GM19035 (cell line): ENCODE measurements around the gene ZNF439.
"Not testable (repeated sequence)": the region's sequence is repeated elsewhere in the genome, so short reads cannot be mapped to it uniquely, and the experiment has no call there.

Source experiments
- ATAC-seq: cut with Tn5 transposase; IDR thresholded peaks from one replicate; pipeline ENCODE4 v1.9.1; 2021; ENCODE audit not compliant: unreplicated experiment

Gene ZNF439

DNA sequence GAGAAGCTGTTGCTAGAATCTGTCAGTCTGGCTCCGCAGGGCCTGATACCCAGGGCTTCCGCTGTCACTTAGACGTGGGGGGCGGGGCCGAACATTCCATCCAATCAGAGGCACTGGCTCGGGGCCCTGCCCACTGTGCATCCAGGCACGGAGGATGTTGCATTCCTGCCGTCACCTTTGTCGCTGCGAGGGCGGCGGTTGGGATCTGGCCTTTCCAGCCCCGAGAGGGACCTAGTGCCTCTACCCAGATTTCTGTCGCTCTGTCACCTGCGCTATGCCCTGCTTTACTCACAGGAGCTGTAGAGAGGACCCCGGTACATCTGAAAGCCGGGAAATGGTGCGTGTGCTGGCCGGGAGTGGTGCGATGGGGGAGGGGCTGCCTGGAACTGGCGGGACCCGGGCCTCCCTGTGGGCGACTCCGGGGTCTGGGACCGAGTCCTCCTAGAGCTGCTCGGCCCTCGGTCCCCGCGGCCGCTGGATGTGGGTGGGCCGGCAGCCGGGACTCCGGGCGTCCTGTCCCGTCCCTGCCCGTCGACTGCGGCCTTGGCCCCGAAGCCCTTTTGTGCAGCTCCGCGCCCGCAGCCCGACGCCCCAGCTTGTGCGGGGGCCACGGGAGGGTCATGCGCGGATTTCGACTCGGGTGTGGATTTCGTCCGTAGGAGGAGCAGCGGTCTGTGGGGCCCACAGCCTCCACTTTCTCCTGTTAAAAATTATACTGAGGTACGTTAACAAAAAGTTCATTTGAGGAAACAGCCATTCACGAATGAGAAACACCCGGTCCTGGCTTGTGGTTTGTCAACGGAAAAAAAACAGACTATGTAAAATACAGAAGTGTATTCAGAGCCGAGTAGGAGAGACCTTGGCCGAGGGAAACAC is at the start of gene ZNF439:
Gene ZNF439 (plus strand): TSS at position 133 of the 876 bp plus-strand sequence. CDS start 142 bp downstream, at position 275.
- ATAC-seq = no peak

GRCh38 chr19:11806354-11807098 is 42.0 kb upstream of the ZNF439 start:
- ATAC-seq = no peak

DNA sequence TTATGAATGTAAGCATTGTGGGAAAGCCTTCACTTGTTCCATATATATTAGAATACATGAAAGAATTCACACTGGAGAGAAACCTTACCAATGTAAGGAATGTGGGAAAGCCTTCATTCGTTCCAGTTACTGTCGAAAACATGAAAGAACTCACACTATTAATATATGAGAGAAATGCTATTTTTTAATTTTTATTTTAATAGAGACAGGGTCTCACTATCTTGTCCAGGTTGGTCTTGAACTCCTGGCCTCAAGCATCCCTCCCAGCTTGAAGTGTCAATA is 41.5 kb upstream of the ZNF439 start:
- no peak for ATAC-seq

GRCh38 chr19:11813703-11814028 is 34.9 kb upstream of the ZNF439 start:
- no peak for ATAC-seq

DNA sequence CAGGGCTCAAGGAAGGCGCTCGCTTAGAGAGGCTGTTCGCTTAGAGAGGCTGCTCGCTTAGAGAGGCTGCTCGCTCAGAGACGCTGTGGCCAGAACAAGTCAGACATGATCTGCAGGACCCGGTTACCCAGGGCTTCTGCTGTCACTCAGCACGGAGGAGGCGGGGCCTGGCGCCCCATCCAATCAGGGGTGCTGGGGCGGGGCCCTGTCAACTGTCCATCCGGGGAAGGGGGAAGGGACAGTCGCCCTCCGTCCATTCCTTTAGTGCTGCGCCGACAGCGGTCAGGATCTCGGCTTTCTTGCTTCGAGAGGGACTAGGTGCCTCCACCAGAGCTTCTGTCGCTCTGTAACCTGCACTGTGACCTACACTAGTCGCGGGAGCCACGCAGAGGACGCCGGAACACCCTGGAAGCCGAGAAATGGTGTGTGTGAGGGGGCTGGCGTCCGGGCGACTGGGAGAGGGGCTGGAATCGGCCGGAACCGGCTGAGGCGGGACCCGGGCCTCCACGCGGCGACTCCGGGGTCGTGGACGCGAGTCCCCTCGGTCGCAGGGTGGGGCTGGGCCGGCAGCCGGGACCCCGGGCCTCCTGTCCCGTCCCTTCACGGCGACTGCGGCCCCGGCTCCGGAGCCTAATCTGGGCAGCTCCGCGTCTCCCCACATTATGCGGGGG is 34.4 kb upstream of the ZNF439 start, which contains the start of gene ZNF440:
Gene ZNF440 (plus strand): TSS at position 245 of the 671 bp plus-strand sequence. CDS start 175 bp downstream, at position 420.
- peak; percentile 98 for ATAC-seq

DNA sequence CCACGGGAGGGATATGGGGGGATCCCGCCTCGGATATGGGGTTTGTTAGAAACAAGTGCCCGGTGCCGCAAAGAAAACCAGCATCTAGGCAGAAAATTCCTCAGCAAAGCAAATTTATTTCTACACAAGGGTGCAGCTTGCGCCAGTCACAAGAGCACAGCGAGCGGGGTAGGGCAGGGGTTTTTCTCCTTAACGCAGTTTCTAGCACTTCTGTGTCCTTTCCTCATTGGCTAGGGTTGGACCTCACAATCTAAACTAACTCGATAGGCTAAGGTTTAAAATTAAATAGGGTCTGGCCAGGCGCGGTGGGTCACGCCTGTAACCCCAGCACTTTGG is 33.9 kb upstream of the ZNF439 start:
- no peak for ATAC-seq

DNA sequence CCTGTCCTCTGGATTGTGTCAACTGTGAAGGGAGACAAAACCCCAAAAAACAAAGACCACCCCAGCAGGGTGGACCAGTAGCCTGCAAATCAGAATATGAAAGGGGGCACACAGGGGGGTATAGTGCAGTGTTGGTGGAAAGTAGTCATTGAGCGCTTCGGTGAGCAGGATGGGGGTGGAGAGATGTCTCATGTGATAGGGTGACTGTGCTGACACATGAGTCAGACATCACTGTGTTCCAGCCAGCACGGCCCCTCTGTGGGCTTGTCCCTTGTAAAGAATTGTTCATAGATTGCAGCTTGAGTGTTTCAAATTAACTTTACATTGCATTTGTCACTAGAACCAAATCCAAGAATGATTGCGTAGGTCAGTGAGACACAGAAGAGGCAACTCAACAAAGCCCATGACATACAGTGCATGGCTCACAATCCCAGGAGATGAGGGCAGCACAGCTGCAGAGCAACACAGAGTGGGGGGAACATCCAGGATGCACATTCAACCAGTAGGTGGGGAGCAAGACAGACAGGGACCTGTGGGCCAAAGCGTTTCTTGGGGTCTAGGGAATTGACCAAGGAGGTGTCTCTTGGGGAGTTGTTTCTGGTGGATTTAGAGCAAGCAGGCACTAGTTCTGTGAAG is 26.9 kb upstream of the ZNF439 start:
- no peak for ATAC-seq

DNA sequence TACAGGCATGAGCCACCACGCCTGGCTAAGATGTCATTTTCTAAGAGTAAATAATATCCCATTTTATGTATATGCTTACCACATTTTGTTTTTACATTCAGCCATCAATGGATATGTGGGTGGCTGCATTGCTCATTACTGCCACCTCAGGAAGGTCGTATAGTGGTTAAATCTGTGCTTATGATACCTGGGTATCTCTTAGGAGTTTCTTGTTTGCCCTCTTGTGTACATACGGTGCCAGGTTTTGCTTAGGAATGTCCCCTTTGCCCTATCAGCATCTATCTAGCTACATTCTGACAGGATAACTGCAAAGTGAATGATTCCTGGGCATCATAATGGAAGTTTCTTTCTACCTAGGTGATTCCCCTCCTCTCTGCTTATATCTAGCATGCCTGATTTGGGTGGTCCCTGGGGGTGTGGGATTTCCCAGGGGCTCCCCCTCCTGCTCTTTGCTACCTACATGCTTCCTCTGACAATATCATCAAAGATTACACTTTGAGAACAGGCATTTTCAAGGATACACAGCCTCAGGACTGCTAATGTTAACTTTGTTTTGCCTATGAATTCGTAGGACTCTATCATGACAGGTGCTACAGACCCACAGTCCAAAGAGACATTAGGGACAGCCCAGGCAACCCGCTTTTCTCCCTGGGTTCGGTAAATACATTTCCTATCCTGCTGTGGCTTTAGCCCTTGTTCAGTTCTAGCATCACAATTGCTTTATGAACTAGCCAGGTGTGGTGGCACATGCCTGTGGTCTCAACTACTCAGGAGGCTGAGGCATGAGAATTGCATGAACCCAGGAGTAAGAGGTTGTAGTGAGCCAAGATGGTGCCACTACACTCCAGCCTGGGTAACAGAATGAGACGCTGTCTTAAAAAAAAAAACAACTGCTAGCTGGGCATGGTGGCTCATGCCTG is 19.3 kb upstream of the ZNF439 start:
- not testable (repeated sequence) for ATAC-seq

GRCh38 chr19:11832253-11832912 is 16.1 kb upstream of the ZNF439 start:
- no peak for ATAC-seq

GRCh38 chr19:11833541-11833940 is 15.0 kb upstream of the ZNF439 start:
- ATAC-seq = no peak

DNA sequence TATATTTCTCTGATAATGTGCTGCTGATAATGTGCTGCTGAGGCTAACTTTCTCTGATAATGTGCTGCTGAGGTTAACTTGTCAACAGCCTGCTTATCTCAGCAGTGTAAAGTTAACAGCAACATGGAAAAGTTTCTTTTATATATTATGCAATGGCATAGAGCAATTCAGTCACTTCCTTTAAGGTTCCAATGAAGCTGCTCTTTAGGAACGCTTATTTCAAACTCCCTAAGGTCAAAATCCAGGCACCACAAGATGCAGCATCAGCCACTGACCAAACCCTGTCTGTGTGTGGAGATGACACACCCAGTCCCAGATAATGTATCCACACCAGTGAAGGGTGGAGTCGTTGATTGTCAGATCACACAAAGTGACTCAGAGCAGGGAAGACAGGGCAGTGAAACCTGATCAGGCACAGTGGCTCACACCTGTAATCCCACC is 12.9 kb upstream of the ZNF439 start:
- not testable (repeated sequence) for ATAC-seq

DNA sequence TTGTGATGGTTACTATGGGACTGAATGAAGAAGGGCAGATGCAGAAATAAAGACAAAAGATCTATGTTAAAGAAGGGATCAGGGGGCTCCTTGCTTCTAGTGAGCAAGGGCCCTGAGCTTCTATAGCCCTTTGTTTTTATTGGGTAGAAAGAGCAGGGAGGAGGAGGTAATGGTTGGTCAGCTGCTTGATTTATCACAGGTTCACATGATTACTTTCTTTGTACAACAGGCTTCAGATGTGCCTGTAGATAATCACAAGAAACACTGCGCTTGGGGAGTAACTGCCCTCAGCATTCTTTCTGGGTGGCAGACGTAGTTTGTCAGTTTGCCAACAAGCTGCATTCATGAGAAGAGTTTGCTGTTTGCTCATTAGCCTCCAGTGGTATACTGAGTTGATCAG is 4.8 kb upstream of the ZNF439 start:
- no peak for ATAC-seq

GRCh38 chr19:11847615-11848014 is 911 bp upstream of the ZNF439 start:
- not testable (repeated sequence) for ATAC-seq

GRCh38 chr19:11848200-11848593 is 329 bp upstream of the ZNF439 start:
- no peak for ATAC-seq

GRCh38 chr19:11850289-11850688 is 1.8 kb downstream of the ZNF439 start:
- ATAC-seq = not testable (repeated sequence)

- ATAC-seq = no peak
Observed at GRCh38 chr19:11853358-11853757, 4.8 kb downstream of the ZNF439 start.

DNA sequence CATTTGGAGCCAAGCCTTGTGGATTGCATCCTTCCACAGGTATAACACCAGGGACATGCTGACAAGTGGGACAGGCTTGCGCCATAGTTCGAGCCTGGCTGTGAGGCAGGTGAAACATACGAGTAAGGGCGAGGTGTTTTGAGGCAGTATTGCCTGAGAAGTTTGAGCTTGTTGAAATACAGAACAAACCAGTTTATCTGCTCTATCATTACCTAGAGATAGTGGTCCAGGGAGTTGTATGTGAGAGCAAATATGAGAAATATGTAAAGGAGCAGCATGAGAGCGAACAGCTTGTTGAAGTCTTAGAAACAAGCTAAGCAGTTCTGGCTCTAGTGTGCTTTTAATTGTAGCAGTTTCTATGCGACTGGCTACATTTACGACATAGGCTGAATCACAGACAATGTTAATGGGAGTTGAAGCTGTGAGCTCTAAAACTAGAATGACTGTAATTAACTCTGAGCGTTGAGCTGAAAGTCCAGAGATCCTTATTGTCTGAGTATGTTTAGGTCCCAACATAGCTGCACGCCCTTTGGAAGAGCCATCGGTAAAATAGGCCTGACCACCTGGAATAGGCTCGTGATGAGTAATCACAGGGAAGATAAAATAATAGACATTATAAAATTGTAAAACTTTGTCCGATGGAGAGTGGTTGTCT is 8.2 kb downstream of the ZNF439 start:
- ATAC-seq = no peak

GRCh38 chr19:11860721-11861120 is 12.2 kb downstream of the ZNF439 start:
- no peak for ATAC-seq

DNA sequence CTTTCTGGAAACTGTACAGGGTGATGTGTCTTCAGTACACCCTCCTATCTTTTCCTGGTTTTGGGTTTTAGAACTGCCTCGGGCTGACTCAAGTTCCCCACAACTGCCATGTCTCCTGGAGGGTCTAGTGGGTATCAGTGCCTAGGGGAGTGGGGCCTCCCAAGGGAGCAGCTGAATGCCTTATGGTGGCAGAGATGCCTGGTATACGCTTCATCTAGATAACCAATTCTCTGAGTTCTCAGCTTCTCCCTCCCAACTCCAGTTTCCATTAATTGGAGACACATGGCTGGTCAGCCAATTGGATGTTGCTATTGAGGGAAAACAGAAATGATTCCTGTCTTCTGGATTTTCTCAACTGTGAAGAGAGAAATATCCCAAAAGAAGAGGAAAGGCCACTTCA is 12.8 kb downstream of the ZNF439 start:
- no peak for ATAC-seq
